Measurements from ENCODE around the gene ZBTB20. TPM values are rescaled to one million over a fixed set of nuclear protein-coding genes. Genes with fewer than 3 reads are reported as not detected.

Gene ZBTB20
- total RNA-seq, 1 donor from 2014 or later: 27.5 TPM

DNA sequence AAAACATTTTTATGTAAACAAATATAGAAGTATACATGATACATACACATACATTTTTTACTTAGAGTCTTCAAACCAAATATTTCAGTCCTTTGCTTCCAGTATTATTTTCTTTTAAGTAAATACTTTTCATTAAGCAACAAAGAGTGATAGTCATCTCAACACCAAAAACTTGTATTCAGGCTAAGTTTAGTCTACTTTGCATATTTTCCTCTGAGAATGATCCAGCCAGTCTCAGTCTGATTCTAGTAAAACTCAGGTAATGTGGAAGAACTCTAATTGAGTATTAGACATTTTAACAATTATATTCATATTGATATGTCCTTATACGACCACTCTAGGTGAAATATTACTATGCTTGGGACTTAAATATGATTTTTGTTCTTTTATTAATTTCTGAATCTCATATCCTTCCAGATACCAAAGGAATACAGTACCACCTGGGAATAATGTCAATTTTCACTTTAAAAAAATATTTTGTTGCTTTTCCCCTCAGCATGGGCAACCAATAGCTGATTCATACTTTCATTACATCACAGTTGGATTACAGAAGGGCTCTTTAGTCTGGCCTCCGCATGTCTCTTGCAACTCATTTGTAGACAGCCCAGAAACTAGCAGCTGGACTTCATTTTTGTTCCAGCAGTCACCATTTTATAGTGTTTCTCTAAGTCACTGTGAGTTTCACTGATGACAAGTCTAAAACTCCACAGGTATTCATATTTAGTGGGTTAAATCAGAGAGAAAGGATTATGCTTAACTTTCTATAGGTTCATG, 390.4 kb downstream of the ZBTB20 start:
- H3K27me3 Mint-ChIP-seq (ENCODE audit: unreplicated experiment): no peaks in the 10 kb centered on the region
- no peak for DNase-seq
- TF ChIP-seq, protein P1, sequence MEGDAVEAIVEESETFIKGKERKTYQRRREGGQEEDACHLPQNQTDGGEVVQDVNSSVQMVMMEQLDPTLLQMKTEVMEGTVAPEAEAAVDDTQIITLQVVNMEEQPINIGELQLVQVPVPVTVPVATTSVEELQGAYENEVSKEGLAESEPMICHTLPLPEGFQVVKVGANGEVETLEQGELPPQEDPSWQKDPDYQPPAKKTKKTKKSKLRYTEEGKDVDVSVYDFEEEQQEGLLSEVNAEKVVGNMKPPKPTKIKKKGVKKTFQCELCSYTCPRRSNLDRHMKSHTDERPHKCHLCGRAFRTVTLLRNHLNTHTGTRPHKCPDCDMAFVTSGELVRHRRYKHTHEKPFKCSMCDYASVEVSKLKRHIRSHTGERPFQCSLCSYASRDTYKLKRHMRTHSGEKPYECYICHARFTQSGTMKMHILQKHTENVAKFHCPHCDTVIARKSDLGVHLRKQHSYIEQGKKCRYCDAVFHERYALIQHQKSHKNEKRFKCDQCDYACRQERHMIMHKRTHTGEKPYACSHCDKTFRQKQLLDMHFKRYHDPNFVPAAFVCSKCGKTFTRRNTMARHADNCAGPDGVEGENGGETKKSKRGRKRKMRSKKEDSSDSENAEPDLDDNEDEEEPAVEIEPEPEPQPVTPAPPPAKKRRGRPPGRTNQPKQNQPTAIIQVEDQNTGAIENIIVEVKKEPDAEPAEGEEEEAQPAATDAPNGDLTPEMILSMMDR (IDR thresholded peaks at IDR 0.05; ENCODE audit: partially characterized antibody, unreplicated experiment): no peak
- no peaks in the 10 kb centered on the region for H3K36me3 Mint-ChIP-seq (ENCODE audit: unreplicated experiment)
- H3K9me3 Mint-ChIP-seq (ENCODE audit: unreplicated experiment): no peaks in the 10 kb centered on the region
- peaks cover 8% of the 10 kb centered on the region for H3K4me1 Mint-ChIP-seq (ENCODE audit: low read depth, unreplicated experiment)
- no peak overlapping the region for H3K4me3 Mint-ChIP-seq (ENCODE audit: unreplicated experiment)
- H3K27ac Mint-ChIP-seq (ENCODE audit: unreplicated experiment): peak overlapping the region; percentile 28

DNA sequence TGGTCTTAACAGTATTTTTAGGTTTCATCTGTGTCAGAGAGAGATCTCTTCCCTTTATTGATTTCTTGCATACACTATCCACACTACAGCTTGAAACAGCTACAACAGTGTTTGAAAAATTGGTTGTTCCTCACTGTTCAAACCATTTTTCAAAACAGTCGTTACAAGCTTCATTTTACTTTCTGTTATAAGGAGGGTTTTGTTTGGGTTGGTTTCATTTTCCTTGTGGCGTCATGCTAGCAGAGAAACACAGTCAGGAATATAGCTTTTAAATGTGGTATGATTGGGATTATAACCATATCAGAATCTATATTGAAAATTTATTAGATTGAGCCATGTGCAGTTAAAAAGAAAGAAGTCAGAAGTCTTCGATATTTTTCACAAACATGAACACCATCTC, 400.6 kb downstream of the ZBTB20 start:
- DNase-seq: no peak
- no peaks in the 10 kb centered on the region for H3K9me3 Mint-ChIP-seq (ENCODE audit: unreplicated experiment)
- TF ChIP-seq, protein P1 (IDR thresholded peaks at IDR 0.05; ENCODE audit: partially characterized antibody, unreplicated experiment): no peak
- peaks cover 10% of the 10 kb centered on the region for H3K4me1 Mint-ChIP-seq (ENCODE audit: low read depth, unreplicated experiment)
- no peaks in the 10 kb centered on the region for H3K36me3 Mint-ChIP-seq (ENCODE audit: unreplicated experiment)
- no peak overlapping the region for H3K4me3 Mint-ChIP-seq (ENCODE audit: unreplicated experiment)
- H3K27ac Mint-ChIP-seq (ENCODE audit: unreplicated experiment): no peak overlapping the region
- no peaks in the 10 kb centered on the region for H3K27me3 Mint-ChIP-seq (ENCODE audit: unreplicated experiment)

DNA sequence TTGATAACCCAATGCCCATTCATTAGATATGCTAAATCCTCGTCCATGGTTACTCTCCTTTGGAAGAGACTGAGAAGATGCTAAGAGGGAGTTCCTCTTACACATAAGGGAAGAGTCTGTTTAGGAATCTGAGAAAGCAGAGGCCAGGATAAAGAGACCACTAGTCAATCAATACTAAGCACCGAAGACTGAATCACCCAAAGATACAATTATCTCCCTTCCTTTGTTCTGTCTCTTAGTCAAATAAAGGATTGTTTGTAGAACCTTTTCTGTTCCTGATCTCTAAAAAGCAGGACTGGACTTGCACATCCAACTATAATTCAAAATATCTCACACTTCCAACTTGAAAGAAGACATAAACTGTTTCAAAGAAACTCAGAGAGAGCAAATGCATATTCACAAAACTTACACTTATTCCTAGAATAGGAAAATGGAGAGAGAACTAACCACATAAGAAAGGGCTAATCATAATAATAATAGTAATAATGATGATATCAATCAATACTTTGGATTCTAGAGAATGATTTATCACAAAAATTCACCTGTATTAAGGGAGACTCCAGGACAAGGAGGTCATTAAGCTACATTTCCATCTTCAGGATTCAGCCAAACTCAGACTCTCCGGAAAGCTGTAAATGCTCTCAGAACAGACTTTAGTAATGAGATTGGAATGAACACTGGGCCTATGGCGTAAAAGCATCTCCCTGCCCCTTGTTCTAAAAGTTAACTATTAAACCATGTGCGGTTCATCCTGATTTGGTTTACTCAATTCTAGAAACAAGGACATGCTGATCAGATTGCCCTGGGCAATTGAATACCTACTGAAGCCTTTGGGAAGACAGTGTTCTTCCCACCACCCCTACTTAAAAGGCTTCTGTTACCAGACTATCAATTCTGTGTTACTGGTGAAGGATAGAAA, 401.5 kb downstream of the ZBTB20 start:
- Mint-ChIP-seq H3K4me3 (ENCODE audit: unreplicated experiment) (no peak overlapping the region), H3K27ac (ENCODE audit: unreplicated experiment) (no peak overlapping the region), H3K36me3 (ENCODE audit: unreplicated experiment) (no peaks in the 10 kb centered on the region), H3K27me3 (ENCODE audit: unreplicated experiment) (no peaks in the 10 kb centered on the region), H3K9me3 (ENCODE audit: unreplicated experiment) (no peaks in the 10 kb centered on the region), H3K4me1 (ENCODE audit: low read depth, unreplicated experiment) (peaks cover 10% of the 10 kb centered on the region)
- TF ChIP-seq, protein P1 (IDR thresholded peaks at IDR 0.05; ENCODE audit: partially characterized antibody, unreplicated experiment): no peak
- no peak for DNase-seq

DNA sequence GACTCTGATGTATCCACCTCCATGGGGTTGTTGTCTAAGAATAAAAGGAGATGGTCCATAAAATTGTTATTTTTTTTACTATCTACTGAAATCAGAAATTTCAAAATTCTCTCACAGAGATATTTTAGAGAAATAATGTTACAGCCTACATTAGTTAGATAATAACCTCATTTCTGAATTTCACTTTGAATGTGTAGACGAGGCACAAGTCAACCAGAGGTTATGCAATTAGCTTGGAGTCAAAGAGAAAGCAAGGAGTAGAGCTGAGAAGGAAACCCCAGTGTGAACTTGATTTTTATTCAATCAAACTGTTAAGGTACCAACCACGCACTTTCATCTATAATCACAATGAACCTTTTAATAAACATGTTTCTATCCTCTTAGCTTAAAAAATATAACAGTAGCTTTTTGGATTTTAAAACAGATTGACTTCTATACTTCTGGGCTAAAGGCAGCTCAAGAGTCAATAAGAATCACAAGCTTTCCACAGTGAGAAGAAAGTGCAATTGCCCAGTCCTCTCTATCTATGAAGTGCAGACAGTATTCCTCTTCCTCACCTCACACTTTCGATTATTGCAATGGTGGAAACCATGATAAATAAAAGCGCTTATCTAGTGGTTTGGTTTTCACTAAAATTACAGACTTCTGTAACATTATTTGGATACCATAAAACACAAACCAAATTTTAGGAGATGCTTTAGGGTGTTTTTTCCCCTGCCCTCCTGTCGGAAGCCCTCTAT, 403.2 kb downstream of the ZBTB20 start:
- H3K36me3 Mint-ChIP-seq (ENCODE audit: unreplicated experiment): no peaks in the 10 kb centered on the region
- no peak overlapping the region for H3K4me3 Mint-ChIP-seq (ENCODE audit: unreplicated experiment)
- no peaks in the 10 kb centered on the region for H3K9me3 Mint-ChIP-seq (ENCODE audit: unreplicated experiment)
- DNase-seq: no peak
- no peaks in the 10 kb centered on the region for H3K27me3 Mint-ChIP-seq (ENCODE audit: unreplicated experiment)
- TF ChIP-seq, protein P1 (IDR thresholded peaks at IDR 0.05; ENCODE audit: partially characterized antibody, unreplicated experiment): no peak
- H3K27ac Mint-ChIP-seq (ENCODE audit: unreplicated experiment): no peak overlapping the region
- H3K4me1 Mint-ChIP-seq (ENCODE audit: low read depth, unreplicated experiment): peaks cover 10% of the 10 kb centered on the region
